Natural killer cell (primary cell): ENCODE data around the gene TRAF2. TPM values are rescaled to one million over a fixed set of nuclear protein-coding genes. Genes with fewer than 3 reads are reported as not detected.

Experiments used
- ATAC-seq, 3 donors: fragments of 150-1000 bp in 2 of 3; fragments of 200-7000 bp in 1 of 3; cut with Tn5 transposase; 1 replicate in 1 of 3; 2 replicates in 2 of 3; pipeline ENCODE4 v1.10.0; 2021; ENCODE audit warnings: mild to moderate bottlenecking in 2 of 3, moderate library complexity in 2 of 3
- DNase-seq, 2 donors: peaks; one replicate each; pipeline versions ENCODE4 v3.0.0 to v3.0.0-alpha.2; 2013 to 2021; ENCODE audit warnings: mixed read lengths in 1 of 2
- H3K27ac ChIP-seq: one replicate; pipeline ENCODE4 v1.5.1; 2013; ENCODE audit warnings: mild to moderate bottlenecking, low read length
- H3K27me3 ChIP-seq: one replicate; pipeline ENCODE4 v1.6.1; 2013; ENCODE audit warnings: low read length; ENCODE audit not compliant: control insufficient read depth, insufficient read depth
- H3K36me3 ChIP-seq: one replicate; pipeline ENCODE4 v1.6.1; 2013; ENCODE audit warnings: low read length; ENCODE audit not compliant: control insufficient read depth, insufficient read depth
- H3K4me1 ChIP-seq: one replicate; pipeline ENCODE4 v1.6.1; 2013; ENCODE audit warnings: low read length; ENCODE audit not compliant: control insufficient read depth, insufficient read depth
- H3K4me3 ChIP-seq: one replicate; pipeline ENCODE4 v1.5.1; 2013; ENCODE audit warnings: low read length
- H3K9me3 ChIP-seq: one replicate; pipeline ENCODE4 v1.6.1; 2013; ENCODE audit warnings: low read length; ENCODE audit not compliant: control insufficient read depth, insufficient read depth
- H3K27ac Mint-ChIP-seq, 2 donors: one replicate each; pipeline ENCODE4 v1.8.0; 2022; ENCODE audit warnings: mild to moderate bottlenecking in 2 of 2, mixed read lengths in 2 of 2, moderate library complexity in 1 of 2
- H3K27me3 Mint-ChIP-seq, 2 donors: one replicate each; pipeline ENCODE4 v1.8.0; 2022; ENCODE audit warnings: low read depth in 2 of 2, mixed read lengths in 2 of 2
- H3K36me3 Mint-ChIP-seq: one replicate; pipeline ENCODE4 v1.8.0; 2022; ENCODE audit warnings: mixed read lengths
- H3K4me1 Mint-ChIP-seq, 2 donors: one replicate each; pipeline ENCODE4 v1.8.0; 2022; ENCODE audit warnings: mixed read lengths in 2 of 2
- H3K4me3 Mint-ChIP-seq: one replicate; pipeline ENCODE4 v1.8.0; 2022; ENCODE audit warnings: mild to moderate bottlenecking, moderate library complexity, mixed read lengths
- H3K9me3 Mint-ChIP-seq, 2 donors: one replicate each; pipeline ENCODE4 v1.8.0; 2022; ENCODE audit warnings: mixed read lengths in 2 of 2
- CTCF ChIP-seq: fragments of 200-600 bp; IDR thresholded peaks from one replicate; pipeline ENCODE4 v1.8.0; 2022; ENCODE audit warnings: antibody characterized with exemption
- WGBS: methylation state at CpG from one replicate; pipeline ENCODE4 v1.1.7; 2013; ENCODE audit warnings: missing lambda C conversion rate; ENCODE audit not compliant: insufficient coverage; 5-methylcytosine and 5-hydroxymethylcytosine counted together
- intact Hi-C: fragments of 100-400 bp; cut with micrococcal nuclease; formaldehyde crosslinking; loops from one replicate; pipeline ENCODE4 v1.14.2; 2022
- total RNA-seq, 4 donors: library from RNA; stranded (reverse); fragments of 120-200 nt in 1 of 4; gene quantifications; one replicate each; pipeline versions ENCODE4 v1.2.3 to v1.2.4, GENCODE V29; 2013 to 2022

Gene TRAF2
- total RNA-seq, 3 donors from 2014 or later (not counting 1 experiment from before 2014, with no cell fraction given): 17.4 to 35.5 (median 25.0) TPM

- no peak overlapping the region for H3K4me3 Mint-ChIP-seq
- H3K4me1 Mint-ChIP-seq: peaks cover 0 to 1% of the 10 kb centered on the region in 2 donors
- no peak for TF ChIP-seq CTCF
- Histone ChIP-seq H3K36me3 (peaks cover 54% of the 10 kb centered on the region), H3K27ac (no peak overlapping the region), H3K9me3 (no peaks in the 10 kb centered on the region), H3K4me1 (no peaks in the 10 kb centered on the region), H3K4me3 (no peak overlapping the region), H3K27me3 (no peaks in the 10 kb centered on the region)
- H3K9me3 Mint-ChIP-seq: no peaks in the 10 kb centered on the region
- DNase-seq: no peak
- no peak for ATAC-seq
- no peak overlapping the region for H3K27ac Mint-ChIP-seq
- H3K27me3 Mint-ChIP-seq: no peaks in the 10 kb centered on the region
- no peaks in the 10 kb centered on the region for H3K36me3 Mint-ChIP-seq
- WGBS: 95% methylated on average over 10 of the region's 10 CpGs
- intact Hi-C loops: no loop called here
Measured at GRCh38 chr9:136921718-136922117, 35.4 kb downstream of the TRAF2 start.

GRCh38 chr9:136922540-136922939 is 36.2 kb downstream of the TRAF2 start:
- Histone ChIP-seq H3K27ac (no peak overlapping the region), H3K27me3 (no peaks in the 10 kb centered on the region), H3K9me3 (no peaks in the 10 kb centered on the region), H3K36me3 (peaks cover 51% of the 10 kb centered on the region), H3K4me3 (no peak overlapping the region), H3K4me1 (no peaks in the 10 kb centered on the region)
- DNase-seq: no peak
- no peak overlapping the region for H3K27ac Mint-ChIP-seq
- WGBS: 96% methylated on average over 19 of the region's 19 CpGs
- H3K36me3 Mint-ChIP-seq: no peaks in the 10 kb centered on the region
- no peak overlapping the region for H3K4me3 Mint-ChIP-seq
- H3K27me3 Mint-ChIP-seq: no peaks in the 10 kb centered on the region
- TF ChIP-seq CTCF: no peak
- no peaks in the 10 kb centered on the region for H3K9me3 Mint-ChIP-seq
- H3K4me1 Mint-ChIP-seq: peaks cover 0 to 5% of the 10 kb centered on the region in 2 donors
- no peak for ATAC-seq
- intact Hi-C loops: no loop called here

GRCh38 chr9:136923881-136924280 is 37.6 kb downstream of the TRAF2 start:
- Histone ChIP-seq H3K27me3 (no peaks in the 10 kb centered on the region), H3K36me3 (peaks cover 47% of the 10 kb centered on the region), H3K4me3 (no peak overlapping the region), H3K9me3 (no peaks in the 10 kb centered on the region), H3K4me1 (no peaks in the 10 kb centered on the region), H3K27ac (no peak overlapping the region)
- no peaks in the 10 kb centered on the region for H3K36me3 Mint-ChIP-seq
- H3K4me3 Mint-ChIP-seq: no peak overlapping the region
- intact Hi-C loops: no loop called here
- TF ChIP-seq CTCF: no peak
- H3K9me3 Mint-ChIP-seq: no peaks in the 10 kb centered on the region
- H3K4me1 Mint-ChIP-seq: peaks cover 0 to 10% of the 10 kb centered on the region in 2 donors
- ATAC-seq: no peak
- H3K27ac Mint-ChIP-seq: no peak overlapping the region
- no peaks in the 10 kb centered on the region for H3K27me3 Mint-ChIP-seq
- 96% methylated on average over 19 of the region's 19 CpGs for WGBS
- no peak for DNase-seq

- intact Hi-C loops: no loop called here
- no peak overlapping the region for H3K27ac Mint-ChIP-seq
Measured at GRCh38 chr9:136925414-136926153, 39.3 kb downstream of the TRAF2 start.

More at GRCh38 chr9:136925414-136926153, 39.3 kb downstream of the TRAF2 start:
- TF ChIP-seq CTCF: no peak
- H3K36me3 Mint-ChIP-seq: no peaks in the 10 kb centered on the region
- Histone ChIP-seq H3K36me3 (peaks cover 36% of the 10 kb centered on the region), H3K4me3 (no peak overlapping the region), H3K9me3 (no peaks in the 10 kb centered on the region), H3K27ac (no peak overlapping the region), H3K27me3 (no peaks in the 10 kb centered on the region), H3K4me1 (no peaks in the 10 kb centered on the region)
- 93% methylated on average over 33 of the region's 33 CpGs for WGBS
- peaks cover 0 to 10% of the 10 kb centered on the region in 2 donors for H3K4me1 Mint-ChIP-seq
- H3K4me3 Mint-ChIP-seq: no peak overlapping the region
- no peaks in the 10 kb centered on the region for H3K9me3 Mint-ChIP-seq
- DNase-seq: no peak
- ATAC-seq: no peak
- no peaks in the 10 kb centered on the region for H3K27me3 Mint-ChIP-seq
